Hepatocyte (in vitro differentiated cells): ENCODE measurements around the gene BCL2.

Source experiments
- EZH2 ChIP-seq: fragments of 200-600 bp; sonication (generic); IDR thresholded peaks from 2 replicates; pipeline ENCODE4 v1.6.1; 2016; ENCODE audit warnings: antibody characterized with exemption, mild to moderate bottlenecking, borderline replicate concordance
- EZH2phosphoT487 ChIP-seq: fragments of 200-600 bp; sonication (generic); IDR thresholded peaks from one replicate; pipeline ENCODE4 v1.6.1; 2018; ENCODE audit warnings: antibody characterized with exemption, mild to moderate bottlenecking, low read depth, moderate library complexity; ENCODE audit not compliant: unreplicated experiment, severe bottlenecking
- TF ChIP-seq, protein P1 (sequence below): fragments of 200-600 bp; sonication (generic); IDR thresholded peaks from 2 replicates; pipeline ENCODE4 v1.5.1; 2016; ENCODE audit warnings: antibody characterized with exemption, mild to moderate bottlenecking; ENCODE audit not compliant: poor library complexity

DNA sequence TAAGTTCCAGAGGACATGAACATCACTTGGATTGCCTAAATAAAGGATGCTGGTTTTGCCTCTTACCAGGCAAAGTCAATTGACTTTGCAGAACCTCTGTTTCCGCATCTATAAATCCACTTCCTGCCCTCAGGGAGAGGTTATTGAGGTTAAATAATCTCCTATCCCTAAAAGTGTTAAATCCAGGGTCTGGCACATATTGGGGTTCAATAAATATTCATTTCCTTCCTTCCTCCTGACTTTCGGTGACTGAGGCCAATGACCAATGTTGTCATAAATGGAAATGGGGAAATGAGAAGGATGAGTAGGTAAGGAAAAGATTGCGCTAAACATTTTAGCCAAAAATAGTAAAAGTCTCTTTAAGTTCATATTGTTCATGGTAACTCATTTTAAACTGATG is 16.0 kb downstream of the BCL2 start:
- TF ChIP-seq, protein P1, sequence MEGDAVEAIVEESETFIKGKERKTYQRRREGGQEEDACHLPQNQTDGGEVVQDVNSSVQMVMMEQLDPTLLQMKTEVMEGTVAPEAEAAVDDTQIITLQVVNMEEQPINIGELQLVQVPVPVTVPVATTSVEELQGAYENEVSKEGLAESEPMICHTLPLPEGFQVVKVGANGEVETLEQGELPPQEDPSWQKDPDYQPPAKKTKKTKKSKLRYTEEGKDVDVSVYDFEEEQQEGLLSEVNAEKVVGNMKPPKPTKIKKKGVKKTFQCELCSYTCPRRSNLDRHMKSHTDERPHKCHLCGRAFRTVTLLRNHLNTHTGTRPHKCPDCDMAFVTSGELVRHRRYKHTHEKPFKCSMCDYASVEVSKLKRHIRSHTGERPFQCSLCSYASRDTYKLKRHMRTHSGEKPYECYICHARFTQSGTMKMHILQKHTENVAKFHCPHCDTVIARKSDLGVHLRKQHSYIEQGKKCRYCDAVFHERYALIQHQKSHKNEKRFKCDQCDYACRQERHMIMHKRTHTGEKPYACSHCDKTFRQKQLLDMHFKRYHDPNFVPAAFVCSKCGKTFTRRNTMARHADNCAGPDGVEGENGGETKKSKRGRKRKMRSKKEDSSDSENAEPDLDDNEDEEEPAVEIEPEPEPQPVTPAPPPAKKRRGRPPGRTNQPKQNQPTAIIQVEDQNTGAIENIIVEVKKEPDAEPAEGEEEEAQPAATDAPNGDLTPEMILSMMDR: no peak
- TF ChIP-seq EZH2phosphoT487 (no peak), EZH2 (no peak)
